Suprapubic skin (tissue), 3 donors: Measurements from ENCODE around the gene CASKIN2.

Source experiments
- POLR2A ChIP-seq, 2 donors: fragments of 450-650 bp; IDR thresholded peaks; one replicate each; pipeline ENCODE4 v1.6.1; 2017; ENCODE audit warnings: antibody characterized with exemption in 2 of 2, mild to moderate bottlenecking in 2 of 2, moderate library complexity in 2 of 2
- TF ChIP-seq, protein P1 (sequence below), 2 donors: fragments of 200-600 bp in 1 of 2; fragments of 450-650 bp in 1 of 2; sonication (generic) in 1 of 2; IDR thresholded peaks; one replicate each; pipeline ENCODE4 v1.5.1; 2016 to 2019; ENCODE audit warnings: antibody characterized with exemption in 2 of 2, mild to moderate bottlenecking in 1 of 2, moderate library complexity in 1 of 2

DNA sequence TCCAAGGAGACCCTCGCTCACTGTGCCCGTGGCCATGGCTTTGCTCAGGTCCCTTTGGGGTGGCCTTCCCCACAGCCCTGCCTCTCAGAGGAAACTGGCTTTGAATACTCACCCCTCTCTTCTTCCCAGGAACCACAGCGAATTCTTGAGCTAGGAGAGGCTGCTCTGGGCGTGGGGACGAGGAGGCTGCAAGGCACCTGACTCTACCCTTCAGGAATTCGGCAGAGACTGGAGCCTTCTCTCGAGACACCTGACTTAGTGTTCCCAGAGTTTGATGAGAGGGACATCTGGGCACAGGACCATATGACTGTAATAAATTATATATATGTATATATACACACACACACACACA, 16.4 kb upstream of the CASKIN2 start:
- TF ChIP-seq, protein P1, sequence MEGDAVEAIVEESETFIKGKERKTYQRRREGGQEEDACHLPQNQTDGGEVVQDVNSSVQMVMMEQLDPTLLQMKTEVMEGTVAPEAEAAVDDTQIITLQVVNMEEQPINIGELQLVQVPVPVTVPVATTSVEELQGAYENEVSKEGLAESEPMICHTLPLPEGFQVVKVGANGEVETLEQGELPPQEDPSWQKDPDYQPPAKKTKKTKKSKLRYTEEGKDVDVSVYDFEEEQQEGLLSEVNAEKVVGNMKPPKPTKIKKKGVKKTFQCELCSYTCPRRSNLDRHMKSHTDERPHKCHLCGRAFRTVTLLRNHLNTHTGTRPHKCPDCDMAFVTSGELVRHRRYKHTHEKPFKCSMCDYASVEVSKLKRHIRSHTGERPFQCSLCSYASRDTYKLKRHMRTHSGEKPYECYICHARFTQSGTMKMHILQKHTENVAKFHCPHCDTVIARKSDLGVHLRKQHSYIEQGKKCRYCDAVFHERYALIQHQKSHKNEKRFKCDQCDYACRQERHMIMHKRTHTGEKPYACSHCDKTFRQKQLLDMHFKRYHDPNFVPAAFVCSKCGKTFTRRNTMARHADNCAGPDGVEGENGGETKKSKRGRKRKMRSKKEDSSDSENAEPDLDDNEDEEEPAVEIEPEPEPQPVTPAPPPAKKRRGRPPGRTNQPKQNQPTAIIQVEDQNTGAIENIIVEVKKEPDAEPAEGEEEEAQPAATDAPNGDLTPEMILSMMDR (IDR thresholded peaks at IDR 0.05), result no peak
- TF ChIP-seq POLR2A (IDR thresholded peaks at IDR 0.05), result no peak
